HG03139 (cell line): ENCODE measurements around the gene PPP1R16B.

ENCODE experiments used
- ATAC-seq: cut with Tn5 transposase; IDR thresholded peaks from one replicate; pipeline ENCODE4 v1.9.1; 2021; ENCODE audit not compliant: unreplicated experiment

The PPP1R16B gene

GRCh38 chr20:38873050-38873581 is 67.6 kb downstream of the PPP1R16B start:
- peak; percentile 49 for ATAC-seq

- no peak for ATAC-seq
Measured at GRCh38 chr20:38874460-38875174, 69.1 kb downstream of the PPP1R16B start.

- peak; percentile 65 for ATAC-seq
Measured at GRCh38 chr20:38875175-38875993, 69.9 kb downstream of the PPP1R16B start.

GRCh38 chr20:38877483-38877882 is 72.0 kb downstream of the PPP1R16B start:
- ATAC-seq, result no peak

GRCh38 chr20:38878866-38879265 is 73.4 kb downstream of the PPP1R16B start:
- ATAC-seq, result no peak

- no peak for ATAC-seq
Measured at GRCh38 chr20:38880952-38881735, 75.6 kb downstream of the PPP1R16B start.

- ATAC-seq, result no peak
Measured at GRCh38 chr20:38881806-38882440, 76.4 kb downstream of the PPP1R16B start.

- ATAC-seq, result no peak
Measured at GRCh38 chr20:38882600-38882999, 77.1 kb downstream of the PPP1R16B start.

GRCh38 chr20:38883081-38883980 is 77.8 kb downstream of the PPP1R16B start:
- no peak for ATAC-seq

- ATAC-seq, result no peak
Measured at GRCh38 chr20:38883981-38884733, 78.7 kb downstream of the PPP1R16B start.

- no peak for ATAC-seq
Measured at GRCh38 chr20:38885357-38885756, 79.9 kb downstream of the PPP1R16B start.

GRCh38 chr20:38888059-38888831 is 82.7 kb downstream of the PPP1R16B start:
- no peak for ATAC-seq

GRCh38 chr20:38889050-38889449 is 83.6 kb downstream of the PPP1R16B start:
- no peak for ATAC-seq

- ATAC-seq, result no peak
Measured at GRCh38 chr20:38889792-38890496, 84.4 kb downstream of the PPP1R16B start.

- ATAC-seq, result no peak
Measured at GRCh38 chr20:38890497-38890818, 85.0 kb downstream of the PPP1R16B start.

GRCh38 chr20:38892091-38892981 is 86.8 kb downstream of the PPP1R16B start:
- ATAC-seq, result peak; percentile 51

- no peak for ATAC-seq
Measured at GRCh38 chr20:38893056-38893564, 87.6 kb downstream of the PPP1R16B start.
